H54 (cell line): Measurements from ENCODE around the gene KLF18.
"Not testable (repeated sequence)": the region's sequence is repeated elsewhere in the genome, so short reads cannot be mapped to it uniquely, and the experiment has no call there.

Source experiments
- DNase-seq: peaks from one replicate; pipeline ENCODE4 v3.0.0; 2011; ENCODE audit warnings: low spot score, mixed read lengths; ENCODE audit not compliant: insufficient read length
- FAIRE-seq: peaks from 3 replicates; lab custom pipeline; 2011; peaks lifted over from hg19 to GRCh38; lab: Jason Lieb, UNC
- POLR2A ChIP-seq: IDR thresholded peaks from 2 replicates; pipeline ENCODE4 v1.6.1; 2011; ENCODE audit warnings: low read depth, mild to moderate bottlenecking, low read length

Gene KLF18

GRCh38 chr1:44138239-44138638 is 3.2 kb downstream of the KLF18 start:
- TF ChIP-seq POLR2A, result no peak
- DNase-seq (no peak), FAIRE-seq (no peak)

GRCh38 chr1:44135886-44136285 is 5.5 kb downstream of the KLF18 start:
- no peak for DNase-seq
- TF ChIP-seq POLR2A, result no peak
- FAIRE-seq, result no peak

GRCh38 chr1:44134071-44134920 is 7.1 kb downstream of the KLF18 start:
- no peak for DNase-seq
- TF ChIP-seq POLR2A, result no peak
- FAIRE-seq, result no peak

- DNase-seq (no peak), FAIRE-seq (no peak)
- no peak for TF ChIP-seq POLR2A
These were observed 10.0 kb downstream of the KLF18 start for GRCh38 chr1:44131411-44131810.

GRCh38 chr1:44129616-44130500 is 11.6 kb downstream of the KLF18 start:
- no peak for FAIRE-seq
- TF ChIP-seq POLR2A, result no peak
- no peak for DNase-seq

- no peak for TF ChIP-seq POLR2A
- DNase-seq (no peak), FAIRE-seq (no peak)
These were observed 21.0 kb downstream of the KLF18 start for GRCh38 chr1:44120398-44120949.

GRCh38 chr1:44119525-44119924 is 21.9 kb downstream of the KLF18 start:
- no peak for DNase-seq
- no peak for FAIRE-seq
- TF ChIP-seq POLR2A, result no peak

- TF ChIP-seq POLR2A, result no peak
- no peak for FAIRE-seq
These were observed 22.7 kb downstream of the KLF18 start, which contains the start of gene KLF17 for GRCh38 chr1:44118682-44119081. Gene KLF17 (plus strand): TSS chr1:44118821. CDS start chr1:44118908, 87 bp downstream.

GRCh38 chr1:44117272-44117671 is 24.2 kb downstream of the KLF18 start:
- FAIRE-seq, DNase-seq: not testable (repeated sequence)

More at GRCh38 chr1:44118682-44119081, 22.7 kb downstream of the KLF18 start, which contains the start of gene KLF17:
- DNase-seq, result no peak

- no peak for FAIRE-seq
- DNase-seq, result no peak
- TF ChIP-seq POLR2A, result no peak
These were observed 27.3 kb downstream of the KLF18 start for GRCh38 chr1:44114098-44114497.

GRCh38 chr1:44113095-44113609 is 28.3 kb downstream of the KLF18 start:
- no peak for TF ChIP-seq POLR2A
- FAIRE-seq (no peak), DNase-seq (no peak)

- TF ChIP-seq POLR2A, result no peak
- no peak for FAIRE-seq
These were observed 28.9 kb downstream of the KLF18 start for GRCh38 chr1:44112486-44112885.

GRCh38 chr1:44111861-44112260 is 29.6 kb downstream of the KLF18 start:
- DNase-seq, result no peak
- TF ChIP-seq POLR2A, result no peak
- no peak for FAIRE-seq

More at GRCh38 chr1:44112486-44112885, 28.9 kb downstream of the KLF18 start:
- DNase-seq, result peak; percentile 17
